ENCODE results near the gene ANKMY1.
A peak's percentile ranks its signal among the peaks of the same experiment; 100 is the strongest.

ANKMY1 gene, protein sequence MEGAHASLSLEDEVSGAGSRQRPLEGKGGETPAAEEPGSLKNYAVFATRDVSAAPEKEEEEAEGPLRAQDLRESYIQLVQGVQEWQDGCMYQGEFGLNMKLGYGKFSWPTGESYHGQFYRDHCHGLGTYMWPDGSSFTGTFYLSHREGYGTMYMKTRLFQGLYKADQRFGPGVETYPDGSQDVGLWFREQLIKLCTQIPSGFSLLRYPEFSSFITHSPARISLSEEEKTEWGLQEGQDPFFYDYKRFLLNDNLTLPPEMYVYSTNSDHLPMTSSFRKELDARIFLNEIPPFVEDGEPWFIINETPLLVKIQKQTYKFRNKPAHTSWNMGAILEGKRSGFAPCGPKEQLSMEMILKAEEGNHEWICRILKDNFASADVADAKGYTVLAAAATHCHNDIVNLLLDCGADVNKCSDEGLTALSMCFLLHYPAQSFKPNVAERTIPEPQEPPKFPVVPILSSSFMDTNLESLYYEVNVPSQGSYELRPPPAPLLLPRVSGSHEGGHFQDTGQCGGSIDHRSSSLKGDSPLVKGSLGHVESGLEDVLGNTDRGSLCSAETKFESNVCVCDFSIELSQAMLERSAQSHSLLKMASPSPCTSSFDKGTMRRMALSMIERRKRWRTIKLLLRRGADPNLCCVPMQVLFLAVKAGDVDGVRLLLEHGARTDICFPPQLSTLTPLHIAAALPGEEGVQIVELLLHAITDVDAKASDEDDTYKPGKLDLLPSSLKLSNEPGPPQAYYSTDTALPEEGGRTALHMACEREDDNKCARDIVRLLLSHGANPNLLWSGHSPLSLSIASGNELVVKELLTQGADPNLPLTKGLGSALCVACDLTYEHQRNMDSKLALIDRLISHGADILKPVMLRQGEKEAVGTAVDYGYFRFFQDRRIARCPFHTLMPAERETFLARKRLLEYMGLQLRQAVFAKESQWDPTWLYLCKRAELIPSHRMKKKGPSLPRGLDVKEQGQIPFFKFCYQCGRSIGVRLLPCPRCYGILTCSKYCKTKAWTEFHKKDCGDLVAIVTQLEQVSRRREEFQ

DNA sequence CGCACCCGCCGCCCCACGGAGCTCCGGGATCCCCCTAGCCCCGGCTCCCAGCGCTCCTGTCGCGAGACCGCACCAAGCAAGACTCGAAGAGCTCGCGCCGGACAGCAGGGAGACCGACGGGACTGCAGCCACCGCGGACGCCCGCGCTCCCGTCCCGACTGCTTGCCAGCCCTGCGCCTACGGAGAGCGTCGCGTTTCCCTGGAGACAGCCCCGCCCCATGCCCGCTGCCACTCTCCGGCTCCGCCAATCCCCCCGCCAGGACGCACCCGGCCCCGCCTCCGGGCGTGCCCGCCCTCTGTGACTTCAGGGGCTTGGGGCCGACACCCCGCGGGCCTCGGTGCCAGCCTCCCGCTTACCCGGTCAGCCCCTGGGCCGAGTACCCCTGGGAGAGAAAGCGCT is at the start of gene ANKMY1:
ANKMY1 (minus strand) TSS at position 181 of the 400 bp plus-strand sequence. CDS start 653 bp downstream, outside the sequence.
- no peak for DNase-seq

DNA sequence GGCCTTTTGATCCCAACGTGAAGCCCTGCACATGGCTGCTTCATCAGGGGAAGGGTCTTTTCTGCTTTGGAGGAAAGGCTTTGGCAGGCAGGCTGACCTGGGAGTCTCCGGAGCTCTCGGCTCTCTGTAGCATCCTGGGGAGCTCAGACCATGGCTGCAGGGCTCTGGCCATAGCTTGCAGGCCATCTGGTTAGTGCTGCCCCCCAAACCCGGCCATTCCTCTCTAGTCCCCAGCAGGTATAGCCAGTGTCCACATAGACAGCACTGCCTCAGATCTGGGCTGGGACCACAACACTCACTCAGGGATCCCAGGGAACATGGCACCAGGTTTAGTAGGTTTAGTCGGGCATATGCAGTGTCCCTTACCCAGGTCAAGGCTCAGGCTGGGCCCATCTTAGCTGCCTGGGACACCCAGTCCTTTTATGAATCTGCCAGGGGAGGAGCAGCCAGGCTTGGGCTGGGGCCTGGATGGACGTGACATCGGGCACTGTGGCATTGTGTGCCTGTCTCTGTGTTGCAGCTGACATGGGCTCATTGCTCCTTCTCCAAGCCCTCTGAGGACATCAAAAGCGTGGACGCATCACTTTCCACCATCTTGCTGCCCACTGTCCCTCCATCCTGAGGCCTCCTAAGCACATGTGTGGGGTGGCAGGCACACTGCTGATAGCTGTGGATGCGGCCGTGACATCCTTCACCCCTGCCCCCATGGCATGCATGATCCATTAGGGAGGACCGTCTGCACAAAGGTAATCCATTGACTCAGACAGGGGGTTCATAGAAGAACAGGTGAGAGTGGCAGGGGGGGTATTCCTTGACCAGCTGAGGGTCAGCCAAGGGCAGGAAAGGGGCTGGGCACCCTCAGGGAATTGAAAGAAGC is 48.3 kb upstream of the ANKMY1 start:
- no peak for DNase-seq

DNA sequence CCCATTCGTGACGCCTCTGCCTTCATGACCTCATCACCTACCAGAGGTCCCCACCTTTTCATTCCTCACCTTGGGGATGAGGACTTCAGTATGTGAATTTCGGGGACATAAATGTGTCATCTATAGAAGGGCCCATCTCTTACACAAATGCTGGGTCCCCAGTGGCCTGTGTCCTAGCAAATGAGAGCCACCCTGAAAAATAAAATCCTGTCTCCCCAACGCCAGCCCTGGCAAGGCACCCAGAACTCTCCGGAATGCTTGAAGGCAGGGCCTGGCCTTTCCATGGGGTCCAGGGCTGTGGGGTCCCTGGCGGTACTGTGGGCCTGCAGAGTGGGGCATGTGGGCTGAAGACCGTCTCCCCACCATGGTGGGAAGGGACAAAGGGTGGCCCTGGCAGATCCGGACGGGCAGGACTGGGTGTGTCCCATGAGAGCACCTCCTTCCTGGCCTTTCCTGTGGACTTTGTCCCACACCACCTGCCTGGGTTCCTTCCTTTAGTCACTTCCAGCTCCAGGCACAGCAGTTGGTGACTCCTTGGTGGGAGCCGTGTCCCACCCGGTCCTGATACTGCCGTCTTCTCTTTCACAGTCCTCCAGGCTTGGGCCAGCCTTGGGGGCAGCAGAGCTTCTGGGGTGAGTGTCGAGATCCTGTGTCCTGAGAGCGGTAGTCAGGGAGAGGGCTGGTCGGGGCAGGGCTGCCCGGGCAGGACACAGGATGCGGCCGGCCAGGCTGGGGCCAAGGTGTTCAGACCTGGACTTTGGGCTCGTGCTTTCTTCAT is 47.3 kb upstream of the ANKMY1 start:
- no peak for DNase-seq

DNA sequence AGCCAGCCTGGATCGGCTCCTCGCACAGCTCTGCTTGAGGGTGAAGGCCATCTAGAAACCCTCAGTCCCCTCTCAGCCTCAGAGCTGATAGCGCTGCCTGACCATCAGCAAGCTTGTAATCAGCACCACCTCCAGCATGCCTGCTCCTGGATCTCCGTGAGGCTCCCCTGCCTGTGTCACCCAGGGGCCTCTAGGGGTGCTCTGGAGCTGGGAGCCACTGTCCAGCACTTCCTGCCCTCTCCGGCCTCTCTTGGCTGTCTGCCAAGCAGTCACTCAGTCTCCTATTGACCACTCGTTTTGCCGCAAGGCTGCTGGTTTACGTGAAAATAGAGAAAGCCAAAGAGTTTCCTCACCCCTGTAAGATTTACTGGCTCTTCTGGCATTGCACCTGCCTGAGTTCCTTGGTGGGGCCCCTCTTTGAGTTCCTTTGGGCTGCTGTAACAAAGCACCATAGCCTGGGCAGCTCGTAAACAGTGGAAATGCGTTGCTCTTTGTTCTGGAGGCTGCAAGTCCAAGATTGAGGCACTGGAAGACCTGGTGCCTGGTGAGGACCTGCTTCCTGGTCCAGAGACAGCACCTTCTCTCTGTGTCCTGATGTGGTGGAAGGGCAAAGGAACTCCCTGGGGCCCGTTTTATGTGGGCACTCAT is 46.6 kb upstream of the ANKMY1 start:
- DNase-seq, result peak; percentile 59

DNA sequence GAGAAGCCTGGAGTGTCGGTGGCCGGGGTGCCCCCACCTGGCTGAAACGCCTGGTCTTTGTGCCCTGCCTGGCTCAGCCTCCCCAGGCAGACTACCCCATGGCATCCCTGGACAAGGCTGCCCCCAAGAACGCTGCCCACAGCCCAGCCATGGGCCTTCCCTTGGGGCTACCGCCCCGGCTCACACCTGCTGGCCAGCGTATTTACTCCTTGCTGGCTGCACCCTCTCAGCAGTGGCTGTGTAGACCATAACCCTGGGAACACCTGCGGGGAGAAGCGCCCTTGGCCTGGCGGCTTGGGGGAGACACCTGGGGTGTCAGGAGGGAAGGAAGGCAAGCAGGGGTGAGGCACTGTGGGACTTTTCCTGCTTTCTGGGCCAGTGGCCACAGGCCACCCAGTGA is 46.1 kb upstream of the ANKMY1 start:
- DNase-seq, result no peak

DNA sequence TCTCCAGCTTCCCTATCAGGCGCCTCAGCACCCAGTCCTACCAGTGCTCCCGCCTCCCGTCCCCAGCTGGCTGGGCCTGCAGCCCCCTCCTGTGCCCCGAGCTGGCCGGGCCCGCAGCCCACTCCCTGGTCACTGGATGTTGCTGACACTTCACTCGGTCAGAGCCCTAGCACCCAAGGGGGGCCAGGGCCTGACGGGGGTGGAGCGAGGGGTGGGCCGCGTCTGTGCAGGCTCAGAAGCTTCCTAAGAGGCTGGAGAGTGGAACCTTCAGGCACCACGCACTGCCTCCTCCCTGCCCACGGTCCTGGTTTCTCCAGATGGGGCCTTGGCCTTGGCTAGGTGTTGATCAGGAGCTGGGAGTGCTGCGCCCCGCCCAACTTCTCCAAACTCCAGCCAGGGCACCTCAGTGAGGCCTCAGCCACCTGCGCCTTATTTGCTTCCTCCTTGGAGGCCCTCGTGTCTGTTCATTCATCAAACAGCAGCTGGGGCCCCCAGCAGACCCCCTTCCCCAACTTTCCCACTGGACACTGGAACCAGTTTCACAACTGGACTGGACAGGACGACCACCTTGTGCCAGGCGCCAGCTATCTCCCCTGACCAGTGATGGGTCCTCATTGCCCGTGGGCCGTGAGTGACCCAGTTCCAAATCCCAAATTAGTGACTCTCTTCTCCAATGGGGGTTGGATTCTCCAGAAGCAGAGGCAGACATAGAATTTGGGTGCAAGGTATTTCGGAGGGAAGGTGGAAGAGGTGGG is 45.5 kb upstream of the ANKMY1 start:
- DNase-seq, result no peak

DNA sequence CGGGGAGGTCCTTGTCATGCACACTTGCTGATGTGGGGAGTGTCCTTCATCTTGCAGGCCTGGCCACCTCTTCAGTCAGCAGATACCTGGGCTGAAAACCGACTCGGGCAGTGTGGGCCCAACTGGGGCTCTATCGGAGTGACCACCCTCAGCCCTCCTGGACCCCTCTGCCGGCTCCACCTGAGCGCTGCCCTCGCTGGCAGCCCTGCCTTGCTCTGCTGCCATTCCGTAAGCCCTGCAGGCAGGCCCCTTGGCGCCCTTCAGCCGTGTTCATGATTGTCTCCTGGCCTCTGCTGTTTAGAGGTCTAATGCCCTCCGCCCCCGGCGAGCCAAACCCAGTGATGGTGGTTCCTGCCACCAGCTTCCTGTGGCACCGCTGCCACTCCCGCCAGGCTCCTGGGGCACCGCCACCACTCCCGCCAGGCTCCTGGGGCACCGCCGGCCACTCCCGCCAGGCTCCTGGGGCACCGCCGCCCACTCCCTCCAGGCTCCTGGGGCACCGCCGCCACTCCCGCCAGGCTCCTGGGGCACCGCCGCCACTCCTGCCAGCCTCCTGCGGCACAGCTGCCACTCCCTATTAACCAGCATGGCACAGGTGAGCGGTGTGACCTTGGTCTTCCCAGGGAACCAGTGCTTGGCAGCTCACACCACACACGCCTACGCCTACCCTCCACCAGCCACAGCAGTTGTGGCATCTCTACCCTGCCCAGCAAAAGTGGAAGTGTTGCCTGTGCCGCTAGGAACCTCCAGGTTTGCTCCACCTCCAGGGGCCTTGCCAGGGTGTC is 44.7 kb upstream of the ANKMY1 start:
- no peak for DNase-seq

DNA sequence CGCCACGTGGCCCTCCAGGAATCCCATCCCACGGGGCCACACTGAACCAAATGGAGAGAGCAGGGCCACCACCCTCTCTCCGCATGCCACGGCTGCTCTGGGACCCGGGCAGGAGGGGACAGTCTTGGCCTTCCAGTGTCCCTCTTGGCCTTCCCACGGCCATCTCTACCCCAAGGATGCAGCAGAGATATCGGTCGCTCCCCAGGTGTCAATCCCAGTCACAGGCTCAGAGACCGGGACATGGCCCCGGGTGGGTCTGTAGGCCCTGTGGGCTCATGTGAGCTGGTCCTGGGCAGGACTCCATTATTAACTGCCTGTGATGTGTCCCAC is 44.0 kb upstream of the ANKMY1 start:
- DNase-seq, result no peak

DNA sequence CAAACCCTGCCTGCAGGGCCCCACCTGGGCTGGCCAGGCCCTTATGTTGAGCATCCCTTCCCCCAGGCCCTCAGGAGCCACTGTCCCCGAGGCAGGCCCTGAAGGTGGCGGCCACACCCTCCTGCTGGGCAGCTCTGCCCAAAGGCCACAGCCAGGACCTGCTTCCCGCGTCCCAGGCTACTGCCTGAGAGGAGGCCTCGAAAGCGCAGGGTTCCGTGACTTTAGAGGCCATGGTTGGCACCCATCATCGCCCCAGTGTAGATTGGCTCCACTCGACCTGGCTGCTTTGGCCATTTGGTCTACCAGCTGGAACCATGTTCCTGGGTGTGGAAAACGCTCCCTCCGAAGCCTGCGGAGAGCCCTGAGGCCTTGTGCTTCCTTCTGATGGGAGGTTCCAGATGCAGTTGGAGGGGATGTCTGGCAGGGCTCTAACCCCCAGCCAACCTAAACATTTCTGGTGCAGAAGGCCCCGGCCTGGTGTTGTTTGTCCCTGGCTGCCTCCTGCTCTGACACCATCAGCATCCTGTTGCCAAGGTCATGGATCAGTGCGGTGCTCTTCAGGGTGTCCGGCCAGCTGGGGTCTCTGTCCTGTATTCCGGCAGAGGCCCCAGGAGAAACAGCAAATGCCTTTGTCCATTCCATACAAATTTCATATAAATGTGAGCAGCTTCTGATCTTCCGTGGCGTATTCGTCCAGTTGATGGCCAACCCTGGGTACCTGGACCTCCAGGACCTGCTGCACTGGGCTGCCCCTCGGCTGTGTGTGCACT is 43.5 kb upstream of the ANKMY1 start:
- DNase-seq, result no peak

DNA sequence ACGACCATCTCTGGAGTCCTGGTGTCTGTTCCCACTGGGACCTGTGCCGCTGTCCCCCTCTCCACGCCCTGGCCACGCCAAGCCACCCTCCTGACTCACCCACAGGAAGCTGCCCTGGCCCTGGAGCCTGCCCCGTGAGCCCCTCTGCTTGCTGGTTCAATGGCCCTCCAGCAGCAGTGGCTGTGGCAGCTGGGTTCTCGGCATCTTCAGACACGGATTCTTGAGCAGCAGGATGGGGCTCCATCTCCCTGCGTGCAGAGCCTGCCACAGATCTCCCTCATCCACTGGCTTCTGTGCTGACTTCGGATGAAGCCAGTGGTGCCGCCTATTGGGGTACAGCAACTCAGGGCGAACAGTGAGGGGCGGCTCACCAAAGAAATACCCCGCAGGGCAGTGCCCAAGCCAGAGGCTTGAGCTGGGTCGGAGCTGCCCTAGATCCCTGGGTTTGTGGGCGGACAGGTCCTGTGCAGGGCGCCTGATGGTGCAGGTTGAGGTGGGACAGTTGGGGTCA is 42.7 kb upstream of the ANKMY1 start:
- DNase-seq, result no peak

DNA sequence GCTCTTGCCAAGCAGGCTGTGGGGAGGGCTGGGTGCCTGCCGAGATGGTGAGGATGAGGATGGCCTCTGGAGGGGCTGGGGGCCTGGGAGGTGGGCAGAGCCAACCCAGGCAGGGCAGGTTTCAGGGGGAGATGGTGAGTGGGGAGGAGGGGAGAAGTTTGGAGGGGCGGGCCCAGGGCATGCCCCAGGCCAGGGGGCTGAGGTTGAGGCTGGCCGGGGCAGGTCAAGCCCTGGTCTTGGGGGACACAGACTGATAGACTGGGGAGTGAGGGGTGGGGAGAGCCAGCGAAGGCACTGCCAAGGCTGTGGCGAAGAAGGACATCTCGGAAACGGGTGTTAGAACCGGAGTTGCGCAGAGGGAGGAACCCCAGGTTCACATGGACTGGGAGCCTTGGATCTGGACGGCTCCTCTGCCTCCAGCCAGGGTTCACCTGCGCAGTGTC is 41.4 kb upstream of the ANKMY1 start:
- DNase-seq, result no peak

DNA sequence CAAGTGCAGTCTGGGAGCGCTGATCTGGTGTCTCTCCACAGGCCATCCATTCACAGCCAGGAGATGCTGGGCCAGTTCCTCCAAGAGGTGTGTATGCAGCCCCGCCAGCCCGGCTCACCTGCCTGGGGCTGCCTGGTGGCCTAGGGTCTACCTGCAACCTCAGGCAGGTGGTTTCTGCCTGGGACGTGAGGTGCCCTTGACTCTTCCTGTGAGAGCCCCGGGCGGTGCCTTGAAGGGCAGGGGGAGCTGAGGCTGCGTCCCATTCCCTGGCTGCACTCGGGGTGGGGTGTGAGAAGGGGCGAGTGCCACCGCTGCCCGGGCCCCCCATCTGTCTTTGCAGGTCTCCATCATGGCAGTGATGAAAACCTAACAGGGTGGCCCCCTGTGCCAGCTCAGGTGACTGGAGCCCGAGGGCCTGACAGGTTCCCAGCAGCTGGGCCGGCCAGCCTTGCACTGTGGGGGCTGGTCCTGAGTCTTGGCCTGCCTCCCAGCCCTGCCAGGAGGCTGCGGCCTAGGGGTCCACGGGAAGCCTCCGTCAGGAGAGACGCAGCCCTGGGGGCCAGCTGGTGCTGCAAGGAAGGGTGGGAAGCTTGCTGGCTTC is 40.6 kb upstream of the ANKMY1 start:
- DNase-seq, result no peak

DNA sequence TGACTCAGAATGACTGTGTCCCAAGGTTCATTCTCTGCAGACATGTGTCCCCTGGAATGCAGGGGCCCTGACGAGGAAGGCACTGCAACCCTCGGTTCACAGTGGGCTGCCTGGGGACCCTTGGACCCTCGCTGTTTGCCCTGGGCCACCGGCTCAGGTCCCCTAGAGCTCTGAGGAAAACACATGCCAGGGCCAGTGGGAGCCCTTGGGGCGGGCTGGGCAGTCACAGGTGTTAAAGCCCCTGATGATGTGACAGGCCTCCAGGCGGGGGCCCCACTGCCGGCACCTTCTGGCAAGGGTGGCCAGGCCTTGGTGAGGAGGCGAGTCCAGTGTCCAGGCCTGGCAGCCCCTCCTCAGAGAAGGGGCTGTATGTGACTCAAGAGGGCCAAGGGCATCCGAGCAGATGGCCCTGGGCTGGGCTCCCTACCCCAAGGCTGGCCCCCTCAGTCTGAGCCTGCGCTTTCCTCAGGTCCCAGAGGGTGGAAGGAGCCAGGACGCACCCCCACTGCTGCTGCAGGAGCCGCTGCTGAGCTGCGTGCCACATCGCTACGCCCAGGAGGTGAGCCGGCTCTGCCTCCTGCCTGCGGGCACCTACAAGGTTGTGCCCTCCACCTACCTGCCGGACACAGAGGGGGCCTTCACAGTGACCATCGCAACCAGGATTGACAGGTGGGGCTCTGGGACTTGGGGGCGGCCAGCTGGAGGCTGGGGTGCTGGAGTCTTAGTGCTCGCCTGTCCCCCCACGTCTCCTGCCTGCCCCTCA is 39.8 kb upstream of the ANKMY1 start:
- DNase-seq, result no peak

DNA sequence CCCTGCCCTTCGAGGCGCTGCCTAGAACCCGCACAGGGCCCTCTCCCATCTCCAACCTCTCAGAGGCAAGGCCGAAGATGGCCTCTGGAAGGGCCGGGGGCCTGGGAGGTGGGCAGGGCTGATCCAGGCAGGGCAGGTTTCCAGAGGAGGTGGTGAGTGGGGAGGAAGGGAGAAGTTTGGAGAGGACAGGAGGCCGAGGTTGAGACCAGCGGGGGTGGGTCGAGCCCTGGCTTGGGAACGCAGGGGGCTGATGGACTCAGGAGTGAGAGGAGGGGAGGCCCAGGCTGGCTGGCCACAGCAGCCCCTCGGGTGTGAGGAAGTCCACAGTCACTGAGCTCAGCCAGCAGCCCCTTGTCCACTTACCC is 39.2 kb upstream of the ANKMY1 start:
- DNase-seq, result no peak

DNA sequence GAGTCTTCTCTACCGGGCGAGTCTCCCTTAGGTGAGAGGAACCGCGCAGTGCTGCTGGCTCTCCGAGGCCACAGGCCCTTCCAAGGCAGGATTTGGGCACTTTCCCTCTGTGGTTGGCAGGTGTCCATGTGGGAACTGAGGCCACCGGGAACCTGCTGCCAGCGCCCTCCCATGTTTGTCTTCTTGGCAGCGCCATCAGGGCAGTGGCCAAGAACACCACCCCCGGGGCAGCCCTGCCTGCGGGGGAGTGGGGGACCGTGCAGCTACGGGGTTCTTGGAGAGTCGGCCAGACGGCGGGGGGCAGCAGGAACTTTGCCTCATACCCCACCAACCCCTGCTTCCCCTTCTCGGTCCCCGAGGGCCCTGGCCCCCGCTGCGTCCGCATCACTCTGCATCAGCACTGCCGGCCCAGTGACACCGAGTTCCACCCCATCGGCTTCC is 38.7 kb upstream of the ANKMY1 start:
- no peak for DNase-seq

DNA sequence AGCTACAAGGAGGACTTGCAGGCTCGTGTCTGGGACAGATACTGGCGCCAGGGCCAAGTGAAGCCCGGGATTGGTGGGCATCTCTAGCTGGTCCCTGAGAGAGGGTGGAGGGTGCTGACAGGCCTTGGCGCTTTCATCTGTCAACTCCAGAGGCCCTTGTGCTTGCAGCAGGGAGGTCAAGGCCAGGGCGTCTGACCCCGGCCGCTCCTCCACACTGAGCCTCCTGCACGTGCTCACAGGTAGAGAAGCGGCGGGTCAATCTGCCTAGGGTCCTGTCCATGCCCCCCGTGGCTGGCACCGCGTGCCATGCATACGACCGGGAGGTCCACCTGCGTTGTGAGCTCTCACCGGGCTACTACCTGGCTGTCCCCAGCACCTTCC is 38.3 kb upstream of the ANKMY1 start:
- DNase-seq, result no peak

DNA sequence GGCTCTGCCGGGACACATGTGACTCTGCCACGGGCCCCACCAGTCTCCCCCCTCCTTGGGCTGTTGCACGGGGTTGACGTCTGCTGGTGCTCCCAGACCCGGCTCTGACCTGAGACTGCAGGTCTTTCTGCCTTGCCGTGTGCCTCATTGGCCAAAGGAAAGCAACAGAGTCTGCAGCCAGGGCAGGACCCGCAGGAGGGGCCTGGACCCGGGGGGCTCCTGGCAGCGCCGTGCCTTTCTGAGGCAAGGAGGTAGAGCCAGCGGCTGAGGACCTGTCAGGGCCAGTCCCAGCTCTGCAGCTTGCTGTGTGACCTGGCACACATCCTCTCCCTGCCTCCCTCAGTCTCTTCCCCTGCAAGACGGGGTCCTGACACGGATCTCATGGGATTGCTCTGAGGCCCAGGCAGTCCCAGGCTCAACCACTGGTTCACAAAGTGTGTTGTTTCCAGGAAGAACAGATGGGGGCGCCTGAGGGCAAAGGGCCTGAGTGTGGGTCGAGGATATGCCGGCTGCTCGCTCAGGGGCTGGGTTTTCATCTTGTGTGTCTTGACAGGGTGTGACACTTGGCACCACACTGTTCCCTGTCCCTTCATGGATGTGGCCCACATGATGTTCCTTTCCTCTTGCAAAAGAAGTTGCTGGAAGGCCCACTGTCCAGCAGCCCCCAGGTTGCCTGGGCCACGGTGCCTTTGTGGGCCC is 37.7 kb upstream of the ANKMY1 start:
- DNase-seq, result no peak

All from NCI-H774 (cell line).